K562 (cell line): ENCODE results near the gene PTPN18. TPM values are rescaled to one million over a fixed set of nuclear protein-coding genes. Genes with fewer than 3 reads are reported as not detected.

Source experiments
- ARID1B ChIP-seq: fragments of 450-650 bp; IDR thresholded peaks from 2 replicates; pipeline ENCODE4 v1.6.1; 2016; ENCODE audit warnings: antibody characterized with exemption, mild to moderate bottlenecking, inconsistent platforms
- ATF6 ChIP-seq: sonication (generic); formaldehyde crosslinking; IDR thresholded peaks from 2 replicates; pipeline ENCODE4 v1.4.0; 2020; ENCODE audit warnings: mild to moderate bottlenecking, missing genetic modification reagents
- ELF4 ChIP-seq: fragments of 450-650 bp; formaldehyde crosslinking; IDR thresholded peaks from 2 replicates; pipeline ENCODE4 v1.4.0; 2022; ENCODE audit warnings: missing genetic modification characterization
- MCM2 ChIP-seq: fragments of 450-650 bp; IDR thresholded peaks from 2 replicates; pipeline ENCODE4 v1.6.1; 2017; ENCODE audit warnings: low read depth, mild to moderate bottlenecking
- PHF20 ChIP-seq: fragments of 450-650 bp; IDR thresholded peaks from 2 replicates; pipeline ENCODE4 v1.6.1; 2018; ENCODE audit not compliant: partially characterized antibody
- SP1 ChIP-seq: sonication (generic); formaldehyde crosslinking; IDR thresholded peaks from 2 replicates; pipeline ENCODE4 v1.8.1; 2022; ENCODE audit warnings: mild to moderate bottlenecking, missing genetic modification reagents
- SUPT5H ChIP-seq: fragments of 450-650 bp; IDR thresholded peaks from 2 replicates; pipeline ENCODE4 v1.6.1; 2016
- TBP ChIP-seq: optimal IDR thresholded peaks from 2 replicates; pipeline ENCODE3; 2011; ENCODE audit warnings: low read depth, low read length, improper control_type of control experiment
- ZBTB40 ChIP-seq, 2 experiments: fragments of 450-650 bp in 1 of 2; sonication (generic) in 1 of 2; formaldehyde crosslinking in 1 of 2; IDR thresholded peaks; 2 replicates each; pipeline versions ENCODE4 v1.7.1 to v1.9.0; 2016 to 2022; ENCODE audit warnings: inconsistent platforms in 1 of 2, mild to moderate bottlenecking in 1 of 2, missing genetic modification reagents in 1 of 2
- ZBTB5 ChIP-seq: fragments of 450-650 bp; IDR thresholded peaks from 2 replicates; pipeline ENCODE4 v1.6.1; 2017; ENCODE audit warnings: antibody characterized with exemption
- ZNF740 ChIP-seq, 3 experiments: fragments of 200-800 bp in 1 of 3; sonication (Bioruptor generic) in 1 of 3; sonication (generic) in 1 of 3; formaldehyde crosslinking in 1 of 3; IDR thresholded peaks; 2 replicates each; pipeline versions ENCODE4 v1.6.1 to v1.8.0; 2016 to 2022; ENCODE audit warnings: mild to moderate bottlenecking in 2 of 3, missing compliant biosample characterization in 2 of 3, missing genetic modification characterization in 2 of 3, missing genetic modification reagents in 1 of 3
- polyA plus RNA-seq, 8 experiments: library from polyadenylated mRNA; depleted of rRNA in 4 of 8; stranded (reverse) in 5 of 8; unstranded in 3 of 8; fragments of >200 nt; fragmentation: Nextera tagmentation in 2 of 8; fragmentation: Illumina TruSeq in 1 of 8; extraction: Ambion mirVana in 2 of 8; extraction: Trizol in 1 of 8; gene quantifications; 2 replicates each; pipeline versions ENCODE4 v1.2.1 to v1.2.3, GENCODE V29; 2011 to 2014; ENCODE audit warnings: inconsistent platforms in 1 of 8, missing spikeins in 1 of 8
- total RNA-seq, 7 experiments: library from RNA; depleted of rRNA in 6 of 7; stranded (reverse); fragments of >200 nt in 6 of 7; fragmentation: Illumina TruSeq in 2 of 7; extraction: Trizol in 2 of 7; gene quantifications; 2 replicates each; pipeline versions ENCODE4 v1.2.1 to v1.2.3, GENCODE V29; 2011 to 2021; ENCODE audit warnings: low replicate concordance in 1 of 7
- TF ChIP-seq, protein P1 (sequence below): fragments of 250-450 bp; sonication (Bioruptor Pico); IDR thresholded peaks from 2 replicates; pipeline ENCODE4 v1.4.0; 2020; ENCODE audit warnings: mild to moderate bottlenecking, moderate library complexity

PTPN18 gene
- total and polyA plus RNA-seq, 9 of the 15 experiments (the other 6 are each of a cell fraction or from before 2014, with no cell fraction given), result 11.6 to 90.7 (median 49.6) TPM

GRCh38 chr2:130371723-130372054 is 15.8 kb downstream of the PTPN18 start (continued):
- TF ChIP-seq, protein P1, sequence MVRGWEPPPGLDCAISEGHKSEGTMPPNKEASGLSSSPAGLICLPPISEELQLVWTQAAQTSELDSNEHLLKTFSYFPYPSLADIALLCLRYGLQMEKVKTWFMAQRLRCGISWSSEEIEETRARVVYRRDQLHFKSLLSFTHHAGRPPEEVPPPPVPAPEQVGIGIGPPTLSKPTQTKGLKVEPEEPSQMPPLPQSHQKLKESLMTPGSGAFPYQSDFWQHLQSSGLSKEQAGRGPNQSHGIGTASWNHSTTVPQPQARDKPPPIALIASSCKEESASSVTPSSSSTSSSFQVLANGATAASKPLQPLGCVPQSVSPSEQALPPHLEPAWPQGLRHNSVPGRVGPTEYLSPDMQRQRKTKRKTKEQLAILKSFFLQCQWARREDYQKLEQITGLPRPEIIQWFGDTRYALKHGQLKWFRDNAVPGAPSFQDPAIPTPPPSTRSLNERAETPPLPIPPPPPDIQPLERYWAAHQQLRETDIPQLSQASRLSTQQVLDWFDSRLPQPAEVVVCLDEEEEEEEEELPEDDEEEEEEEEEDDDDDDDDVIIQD (CRISPR knock-in tag), result no peak
- TF ChIP-seq MCM2, result no peak
- no peak for TF ChIP-seq SP1 (CRISPR knock-in tag)
- TF ChIP-seq TBP, result peak; percentile 25
- TF ChIP-seq SUPT5H, result 0 out of 2 replicates have a peak, but pooled peaks have one; percentile 68
- TF ChIP-seq ELF4 (CRISPR knock-in tag), result peak; percentile 92
- TF ChIP-seq ARID1B, result 0 out of 2 replicates have a peak, but pooled peaks have one; percentile 20
- TF ChIP-seq ZBTB40 (IDR thresholded peaks at IDR 0.05), result 0 out of 2 replicates have a peak, but pooled peaks have one; percentile 8
- TF ChIP-seq ZBTB40 (CRISPR knock-in tag; IDR thresholded peaks at IDR 0.05), result no peak
- TF ChIP-seq ZBTB5, result no peak
- TF ChIP-seq ATF6, result peak; percentile 57; the same call in 1 of the 2 replicates
- no peak for TF ChIP-seq ZNF740 (CRISPR knock-in tag; IDR thresholded peaks at IDR 0.05)
- no peak for TF ChIP-seq ZNF740 (tag; IDR thresholded peaks at IDR 0.05)
- TF ChIP-seq PHF20, result peak; percentile 34
